IMR-90 (cell line): Measurements from ENCODE around the gene ZDHHC8. TPM values are rescaled to one million over a fixed set of nuclear protein-coding genes. Genes with fewer than 3 reads are reported as not detected.

Experiments
- ATAC-seq: fragments of 200-7000 bp; cut with Tn5 transposase; 2 replicates; pipeline ENCODE4 v1.9.1; 2020; ENCODE audit warnings: low read depth, mild to moderate bottlenecking, moderate library complexity
- BruUV-seq: library from RNA; stranded (reverse); fragments of 400-500 nt; replicated peaks from 2 replicates; lab custom pipeline; 2021; lab: Mats Ljungman, UMichigan
- CTCF ChIA-PET: fragments of 300-600 bp; formaldehyde crosslinking; extraction: SDS; loops from one replicate; lab custom pipeline; 2021; ENCODE audit warnings: antibody characterized with exemption; lab: Yijun Ruan, JAX
- POLR2A ChIA-PET: fragments of 300-600 bp; sonication (Branson Sonifier 250); formaldehyde crosslinking; loops from one replicate; lab custom pipeline; 2022; ENCODE audit warnings: antibody characterized with exemption; ENCODE audit not compliant: unreplicated experiment; lab: Charles Lee
- DNase-seq: peaks from one replicate; pipeline ENCODE4 v3.0.0; 2013
- H2AFZ ChIP-seq: replicated peaks from 2 replicates; pipeline ENCODE3; 2013; ENCODE audit warnings: low read length, mild to moderate bottlenecking; ENCODE audit not compliant: poor library complexity
- H2AK5ac ChIP-seq: 2 replicates; pipeline ENCODE4 v1.6.1; 2013; ENCODE audit warnings: low read depth, low read length, inconsistent platforms
- H2AK9ac ChIP-seq: replicated peaks from 2 replicates; pipeline ENCODE3; 2013; ENCODE audit warnings: mild to moderate bottlenecking, low read depth, low read length, moderate library complexity; ENCODE audit not compliant: poor library complexity
- H2BK120ac ChIP-seq: 2 replicates; pipeline ENCODE4 v1.6.1; 2013; ENCODE audit warnings: low read depth, low read length, inconsistent platforms
- H2BK15ac ChIP-seq: 3 replicates; pipeline ENCODE4 v1.6.1; 2013; ENCODE audit warnings: low read depth, low read length, inconsistent platforms
- H2BK20ac ChIP-seq: 2 replicates; pipeline ENCODE4 v1.6.1; 2013; ENCODE audit warnings: low read depth, mild to moderate bottlenecking, inconsistent platforms, low read length, moderate library complexity
- H2BK5ac ChIP-seq: 2 replicates; pipeline ENCODE4 v1.6.1; 2013; ENCODE audit warnings: mild to moderate bottlenecking, low read depth, low read length, inconsistent platforms; ENCODE audit not compliant: poor library complexity, severe bottlenecking
- H3K14ac ChIP-seq: replicated peaks from 2 replicates; pipeline ENCODE4 v1.6.1; 2013; ENCODE audit warnings: low read depth, low read length, inconsistent platforms
- H3K18ac ChIP-seq: 2 replicates; pipeline ENCODE4 v1.6.1; 2013; ENCODE audit warnings: low read depth, low read length, control low read depth
- H3K23ac ChIP-seq: 2 replicates; pipeline ENCODE4 v1.6.1; 2013; ENCODE audit warnings: low read depth, low read length, inconsistent platforms
- H3K27ac ChIP-seq: 2 replicates; pipeline ENCODE4 v1.5.1; 2013; ENCODE audit warnings: mild to moderate bottlenecking, control low read depth, low read length; ENCODE audit not compliant: insufficient read depth
- H3K27me3 ChIP-seq: 2 replicates; pipeline ENCODE4 v1.6.1; 2013; ENCODE audit warnings: low read length; ENCODE audit not compliant: control insufficient read depth, insufficient read depth
- H3K36me3 ChIP-seq: 2 replicates; pipeline ENCODE4 v1.6.1; 2013; ENCODE audit warnings: low read length, mixed read lengths; ENCODE audit not compliant: control insufficient read depth, insufficient read depth
- H3K4ac ChIP-seq: 2 replicates; pipeline ENCODE4 v1.6.1; 2013; ENCODE audit warnings: low read depth, low read length, inconsistent platforms
- H3K4me1 ChIP-seq: 2 replicates; pipeline ENCODE4 v1.6.1; 2013; ENCODE audit warnings: low read length, mixed read lengths; ENCODE audit not compliant: control insufficient read depth, insufficient read depth
- H3K4me2 ChIP-seq: 2 replicates; pipeline ENCODE4 v1.6.1; 2013; ENCODE audit warnings: low read depth, mild to moderate bottlenecking, control low read depth, low read length, moderate library complexity
- H3K4me3 ChIP-seq: 2 replicates; pipeline ENCODE4 v1.5.1; 2013; ENCODE audit warnings: low read depth, mild to moderate bottlenecking, control low read depth, low read length, moderate library complexity; ENCODE audit not compliant: insufficient read depth
- H3K56ac ChIP-seq: 2 replicates; pipeline ENCODE4 v1.6.1; 2013; ENCODE audit warnings: low read length, inconsistent platforms; ENCODE audit not compliant: insufficient read depth; ENCODE audit errors: extremely low read depth
- H3K79me1 ChIP-seq, 2 experiments: 2 replicates each; pipeline ENCODE4 v1.6.1; 2013; ENCODE audit warnings: low read length in 2 of 2, inconsistent platforms in 1 of 2, low read depth in 1 of 2
- H3K9ac ChIP-seq: 2 replicates; pipeline ENCODE4 v1.6.1; 2013; ENCODE audit warnings: low read depth, low read length, control low read depth
- H3K9me1 ChIP-seq: 2 replicates; pipeline ENCODE4 v1.6.1; 2013; ENCODE audit warnings: low read length, inconsistent platforms; ENCODE audit not compliant: insufficient read depth
- H3K9me3 ChIP-seq: 2 replicates; pipeline ENCODE4 v1.6.1; 2013; ENCODE audit warnings: low read length; ENCODE audit not compliant: control insufficient read depth, insufficient read depth
- H4K20me1 ChIP-seq: 2 replicates; pipeline ENCODE4 v1.6.1; 2013; ENCODE audit warnings: low read length, inconsistent platforms; ENCODE audit not compliant: insufficient read depth
- H4K5ac ChIP-seq: 2 replicates; pipeline ENCODE4 v1.6.1; 2013; ENCODE audit warnings: mild to moderate bottlenecking, low read depth, low read length, control low read depth
- H4K8ac ChIP-seq, 2 experiments: 2 replicates each; pipeline ENCODE4 v1.6.1; 2013; ENCODE audit warnings: low read depth in 2 of 2, low read length in 2 of 2, control low read depth in 1 of 2, inconsistent platforms in 1 of 2
- H4K91ac ChIP-seq: 2 replicates; pipeline ENCODE4 v1.6.1; 2013; ENCODE audit warnings: low read depth, low read length, inconsistent platforms; ENCODE audit not compliant: insufficient read depth
- CHD1 ChIP-seq: IDR thresholded peaks from 2 replicates; pipeline ENCODE4 v1.6.1; 2012; ENCODE audit warnings: low read depth, low read length, improper control_type of control experiment
- CTCF ChIP-seq: conservative IDR thresholded peaks from 2 replicates; pipeline ENCODE4 v1.5.1; 2012; ENCODE audit warnings: mild to moderate bottlenecking, low read depth, low read length, improper control_type of control experiment
- MAZ ChIP-seq: IDR thresholded peaks from 2 replicates; pipeline ENCODE4 v1.6.1; 2012; ENCODE audit warnings: low read depth, mild to moderate bottlenecking, low read length, improper control_type of control experiment, moderate library complexity, borderline replicate concordance
- NFE2L2 ChIP-seq: fragments of 150-350 bp; IDR thresholded peaks from 2 replicates; pipeline ENCODE4 v1.6.1; 2016; ENCODE audit warnings: low read depth, mild to moderate bottlenecking, low read length
- RFX5 ChIP-seq: IDR thresholded peaks from 2 replicates; pipeline ENCODE4 v1.8.0; 2012; ENCODE audit warnings: low read depth, mild to moderate bottlenecking, low read length, moderate library complexity
- SMC3 ChIP-seq: fragments of 150-350 bp; IDR thresholded peaks from 2 replicates; pipeline ENCODE4 v1.6.1; 2016; ENCODE audit warnings: low read depth, mild to moderate bottlenecking, antibody characterized with exemption, low read length, moderate library complexity
- WGBS, 2 experiments: methylation state at CpG; one replicate each; pipeline versions ENCODE4 v1.1.5 to v1.1.7; 2013; ENCODE audit warnings: missing lambda C conversion rate in 2 of 2; ENCODE audit not compliant: insufficient read length in 1 of 2; ENCODE audit errors: extremely low coverage in 2 of 2; 5-methylcytosine and 5-hydroxymethylcytosine counted together
- dilution Hi-C: fragments of 300-500 bp; cut with HindIII; formaldehyde crosslinking; loops from one replicate; pipeline ENCODE4 v1.14.3; 2018; ENCODE audit warnings: low sequenced_read_pairs; ENCODE audit not compliant: unreplicated experiment
- in situ Hi-C: fragments of 300-500 bp; cut with MboI; formaldehyde crosslinking; loops from 3 replicates; pipeline ENCODE4 v1.14.3; 2019; ENCODE audit warnings: low sequenced_read_pairs, inconsistent platforms, mixed read lengths
- intact Hi-C: fragments of 100-400 bp; cut with micrococcal nuclease; formaldehyde crosslinking; loops from 2 replicates; pipeline ENCODE4 v1.10.0; 2022
- polyA plus RNA-seq, 3 experiments: library from polyadenylated mRNA; depleted of rRNA; stranded (reverse); fragments of >200 nt; gene quantifications; 2 replicates each; pipeline ENCODE4 v1.2.3, GENCODE V29; 2012; ENCODE audit warnings: low replicate concordance in 1 of 3
- total RNA-seq: library from RNA; depleted of rRNA; stranded (reverse); fragments of >200 nt; gene quantifications from 2 replicates; pipeline ENCODE4 v1.2.3, GENCODE V29; 2012

Gene ZDHHC8
- total and polyA plus RNA-seq, 2 of the 4 experiments (the other 2 are of a cell fraction) = 2.5 to 72.6 TPM

GRCh38 chr22:20111689-20112622 is 19.6 kb upstream of the ZDHHC8 start:
- peaks cover 2% of the 10 kb centered on the region; the same call in 1 of the 2 replicates for H3K4me1 ChIP-seq
- H2BK20ac ChIP-seq = no peak overlapping the region
- H3K23ac ChIP-seq = no peak overlapping the region
- H2AFZ ChIP-seq = no peak overlapping the region
- peaks cover 11 to 35% of the 10 kb centered on the region in 2 experiments; a peak in 3 of 4 replicates for H3K79me1 ChIP-seq
- H2AK9ac ChIP-seq = no peak overlapping the region
- H4K5ac ChIP-seq = no peak overlapping the region
- CTCF ChIA-PET = no interaction called here
- no peak for ATAC-seq
- H3K14ac ChIP-seq = no peak overlapping the region
- H3K4me2 ChIP-seq = no peak overlapping the region
- H3K27ac ChIP-seq = no peak overlapping the region
- no CpG with 5 or more reads among the region's 7 CpGs for WGBS, 2 experiments
- no peak overlapping the region for H4K91ac ChIP-seq
- no peak for DNase-seq
- no peak overlapping the region for H3K9ac ChIP-seq
- H4K20me1 ChIP-seq = peaks cover 33% of the 10 kb centered on the region
- TF ChIP-seq SMC3 (no peak), CHD1 (no peak), RFX5 (no peak), MAZ (no peak), NFE2L2 (no peak), CTCF (no peak)
- no peak overlapping the region for H3K4ac ChIP-seq
- H2BK5ac ChIP-seq = no peak overlapping the region
- peaks cover 79% of the 10 kb centered on the region for H3K36me3 ChIP-seq
- H4K8ac ChIP-seq = no peak overlapping the region
- H3K4me3 ChIP-seq = no peak overlapping the region
- in situ Hi-C loops = no loop called here
- H3K56ac ChIP-seq = no peak overlapping the region
- H2AK5ac ChIP-seq = no peak overlapping the region
- H2BK120ac ChIP-seq = no peak overlapping the region
- no peaks in the 10 kb centered on the region for H3K9me3 ChIP-seq
- intact Hi-C loops = no loop called here
- H2BK15ac ChIP-seq = no peak overlapping the region
- POLR2A ChIA-PET = no interaction called here
- H3K9me1 ChIP-seq = no peaks in the 10 kb centered on the region
- dilution Hi-C loops = no loop called here
- H3K27me3 ChIP-seq = no peaks in the 10 kb centered on the region
- BruUV-seq = no TSS peak
- H3K18ac ChIP-seq = no peak overlapping the region
